Measurements from ENCODE around the gene FBRSL1.

DNA sequence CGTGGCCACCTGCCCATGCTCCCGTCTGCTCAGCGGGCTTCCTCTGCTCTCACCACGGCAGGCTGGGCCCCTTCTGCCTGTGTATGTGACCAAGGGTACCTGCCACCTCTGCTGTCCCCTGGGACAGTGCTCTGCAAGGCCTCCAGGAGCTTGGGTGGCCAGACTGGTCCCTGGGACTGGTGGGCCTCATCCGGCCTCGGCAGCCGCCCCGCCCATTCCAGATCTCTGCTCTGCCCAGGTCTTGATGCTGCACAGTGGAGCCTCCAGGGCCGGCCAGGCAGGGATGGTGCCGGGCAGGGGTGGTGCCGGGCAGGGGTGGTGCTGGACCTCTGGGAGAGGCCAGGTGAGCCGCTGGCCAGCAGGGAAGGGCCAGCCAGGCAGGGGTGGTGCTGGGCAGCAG, 9.0 kb downstream of the FBRSL1 start:
- TF ChIP-seq CTCF (IDR thresholded peaks at IDR 0.05) (no peak), POLR2AphosphoS5 (IDR thresholded peaks at IDR 0.05) (no peak), EP300 (IDR thresholded peaks at IDR 0.05) (no peak), POLR2A (IDR thresholded peaks at IDR 0.05; ENCODE audit: low read depth) (no peak)

Measured in esophagus muscularis mucosa (tissue), 4 donors.